Omental fat pad (tissue), 4 donors: ENCODE measurements around the gene FOXA1. TPM values are rescaled to one million over a fixed set of nuclear protein-coding genes. Genes with fewer than 3 reads are reported as not detected.
A peak's percentile ranks its signal among the peaks of the same experiment; 100 is the strongest.

Source experiments
- ATAC-seq: fragments of 150-250 bp; one replicate; pipeline ENCODE4 v1.9.1; 2016; ENCODE audit warnings: mild to moderate bottlenecking, moderate library complexity; ENCODE audit not compliant: low FRiP score
- DNase-seq: peaks from one replicate; pipeline ENCODE4 v3.0.0-alpha.2; 2019; ENCODE audit warnings: low spot score
- CTCF ChIP-seq, 3 donors: fragments of 450-650 bp; IDR thresholded peaks; one replicate each; pipeline ENCODE4 v1.5.1; 2016 to 2017; ENCODE audit warnings: antibody characterized with exemption in 3 of 3, mild to moderate bottlenecking in 3 of 3, moderate library complexity in 2 of 3
- total RNA-seq, 4 donors: library from RNA; depleted of rRNA; stranded (reverse); fragments of >200 nt; gene quantifications; one replicate each; pipeline ENCODE4 v1.1.0, GENCODE V29; 2016

FOXA1 gene
- total RNA-seq, 4 donors from 2014 or later, result not detected

- no peak for ATAC-seq
- DNase-seq, result no peak
- no peak for TF ChIP-seq CTCF (IDR thresholded peaks at IDR 0.05)
Measured at GRCh38 chr14:37584211-37585100, 10.6 kb downstream of the FOXA1 start.

GRCh38 chr14:37583358-37584210, 11.5 kb downstream of the FOXA1 start:
- no peak for TF ChIP-seq CTCF (IDR thresholded peaks at IDR 0.05)
- ATAC-seq (peak; percentile 23), DNase-seq (no peak)

- ATAC-seq (no peak), DNase-seq (no peak)
- TF ChIP-seq CTCF (IDR thresholded peaks at IDR 0.05), result no peak
Measured at GRCh38 chr14:37580146-37580545, 14.9 kb downstream of the FOXA1 start.

GRCh38 chr14:37579274-37579673, 15.8 kb downstream of the FOXA1 start:
- DNase-seq (no peak), ATAC-seq (no peak)
- TF ChIP-seq CTCF (IDR thresholded peaks at IDR 0.05), result no peak

- ATAC-seq (no peak), DNase-seq (no peak)
- TF ChIP-seq CTCF (IDR thresholded peaks at IDR 0.05), result no peak
Measured at GRCh38 chr14:37573356-37573755, 21.7 kb downstream of the FOXA1 start.

GRCh38 chr14:37571391-37571790, 23.7 kb downstream of the FOXA1 start:
- no peak for DNase-seq
- TF ChIP-seq CTCF (IDR thresholded peaks at IDR 0.05), result no peak
- ATAC-seq, result no peak
